Urothelium cell line (cell line): ENCODE data around the gene HTR1D.

Experiments used
- DNase-seq: peaks from one replicate; pipeline ENCODE4 v3.0.0; 2011; ENCODE audit warnings: low spot score, mixed read lengths
- FAIRE-seq: peaks from 2 replicates; lab custom pipeline; 2011; peaks lifted over from hg19 to GRCh38; lab: Jason Lieb, UNC

The HTR1D gene

DNA sequence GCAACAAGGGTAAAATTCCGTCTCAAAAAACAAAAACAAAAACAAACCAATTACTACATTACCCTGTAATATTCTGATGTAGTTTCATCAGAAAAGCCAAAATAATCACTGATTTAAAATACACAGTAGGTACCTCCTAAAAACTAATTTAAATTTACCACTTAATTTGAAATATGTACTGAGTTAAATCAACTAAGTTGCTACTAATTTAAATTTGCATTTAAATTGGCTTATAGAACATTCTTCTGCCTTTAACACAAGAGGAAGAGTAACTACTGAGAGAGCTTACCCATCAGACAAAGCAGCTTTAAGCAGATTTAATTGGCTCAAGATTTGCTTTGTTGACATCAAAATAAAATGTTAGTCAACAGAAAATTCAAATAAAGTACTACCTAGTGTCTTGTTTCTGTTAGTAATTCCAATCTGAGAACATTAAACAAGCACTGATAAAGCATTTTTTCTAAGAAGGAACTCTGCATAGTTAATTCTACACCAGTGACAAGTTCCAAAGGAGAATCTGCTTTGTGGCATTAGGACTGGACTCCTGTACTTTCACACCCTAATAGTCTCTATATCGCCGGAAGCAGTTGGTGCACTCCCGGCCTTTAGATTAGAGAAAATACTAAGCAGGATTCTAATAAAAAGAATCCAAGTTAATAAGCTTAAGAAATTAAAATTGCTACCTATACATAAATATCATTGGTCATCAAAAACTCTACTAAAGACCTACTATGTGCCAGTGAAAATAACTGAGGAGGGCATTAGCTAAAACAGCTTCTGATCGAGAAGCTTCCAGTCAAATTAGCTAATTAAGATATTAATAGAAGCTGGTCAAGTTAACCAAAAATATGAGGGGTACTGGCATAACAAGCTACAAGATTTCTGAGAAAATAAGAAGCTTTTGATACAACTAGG lies 57.1 kb downstream of the HTR1D start:
- DNase-seq (no peak), FAIRE-seq (no peak)

DNA sequence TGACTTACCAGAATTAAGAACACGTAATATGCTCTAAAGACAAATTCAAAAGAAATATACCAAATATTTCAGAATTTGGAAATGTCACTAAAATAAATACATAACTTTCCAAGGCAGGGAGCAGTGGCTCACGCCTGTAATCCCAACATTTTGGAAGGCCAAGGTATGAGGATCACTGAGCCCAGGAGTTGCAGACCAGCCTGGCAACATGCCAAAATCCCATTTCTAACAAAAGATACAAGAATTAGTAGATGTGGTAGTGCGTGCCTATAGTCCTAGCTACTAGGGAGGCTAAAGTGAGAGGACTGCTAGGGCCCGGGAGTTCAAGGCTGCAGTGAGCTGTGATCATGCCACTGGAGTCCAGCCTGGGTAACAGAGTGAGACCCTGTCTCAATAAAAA lies 60.4 kb downstream of the HTR1D start:
- FAIRE-seq (no peak), DNase-seq (no peak)

DNA sequence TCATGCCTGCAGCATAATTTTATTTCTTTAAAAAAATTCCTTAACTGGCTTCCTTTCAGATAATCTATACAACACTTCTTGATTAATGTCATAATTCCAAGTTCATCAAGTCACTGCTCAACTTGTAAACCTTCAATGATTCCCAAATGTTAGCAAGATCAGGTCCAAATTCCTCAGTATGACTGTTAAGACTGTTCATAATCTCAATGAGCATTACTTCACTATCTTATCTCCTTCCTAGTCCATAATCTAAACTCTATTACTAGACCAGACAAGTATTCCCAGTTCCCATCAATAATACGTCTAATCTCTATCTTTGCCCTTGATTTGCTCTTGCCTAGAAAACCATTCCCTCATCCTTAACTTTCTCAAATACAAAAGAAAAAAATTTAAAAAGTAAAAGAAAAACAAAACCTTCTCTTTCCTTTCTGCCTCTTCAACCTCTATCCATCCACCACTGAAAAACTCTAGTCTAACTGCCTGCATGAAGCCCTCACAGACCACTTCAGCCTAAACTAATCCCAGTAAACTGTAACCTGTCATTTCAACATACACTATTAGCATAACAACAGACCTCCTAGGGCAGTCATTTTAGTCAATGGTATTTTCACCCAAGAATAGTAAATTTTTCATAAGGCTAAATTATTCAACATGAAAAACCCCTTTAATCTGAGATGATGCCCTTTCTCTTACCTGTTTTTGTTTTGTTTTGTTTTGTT lies 64.2 kb downstream of the HTR1D start:
- FAIRE-seq: no peak

DNA sequence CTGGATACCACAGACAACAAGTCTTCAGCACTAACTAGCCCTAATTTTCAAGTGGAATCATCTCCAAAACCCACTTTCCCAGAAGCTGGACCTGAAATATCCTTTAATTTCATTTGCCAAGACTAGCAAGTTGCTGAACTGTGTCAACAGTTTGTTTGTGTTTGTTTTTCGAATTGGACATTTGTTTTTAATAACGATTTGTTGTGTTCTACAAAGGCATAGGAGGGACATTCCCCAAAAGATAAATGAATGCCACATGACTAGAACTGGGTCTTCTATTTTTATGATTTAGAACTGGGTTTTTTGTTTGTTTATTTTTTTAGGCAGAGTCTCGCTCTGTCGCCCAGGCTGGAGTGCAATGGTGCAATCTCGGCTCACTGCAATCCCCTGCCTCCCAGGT lies 66.6 kb downstream of the HTR1D start:
- DNase-seq (no peak), FAIRE-seq (no peak)

More for the DNA sequence above, 64.2 kb downstream of the HTR1D start:
- DNase-seq: no peak

DNA sequence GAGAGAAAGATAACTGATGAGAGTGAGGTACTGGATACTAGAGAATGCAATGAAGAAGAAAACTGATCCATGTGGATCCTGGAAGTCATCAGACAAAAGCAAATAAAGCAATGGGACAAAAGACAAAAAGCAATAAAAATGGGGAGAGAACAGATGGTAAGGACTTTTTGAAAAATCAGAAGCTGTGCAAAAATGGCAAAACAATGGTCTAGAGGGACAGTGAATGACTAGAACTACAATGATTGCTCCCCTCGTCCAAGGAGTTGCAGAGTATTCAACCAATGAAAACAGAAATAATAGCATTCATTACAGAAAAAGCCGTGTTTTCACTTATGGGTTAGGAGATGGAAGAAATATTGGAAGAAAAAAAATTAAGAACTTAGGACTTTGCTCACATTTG lies 67.2 kb downstream of the HTR1D start:
- DNase-seq: no peak
- FAIRE-seq: no peak

DNA sequence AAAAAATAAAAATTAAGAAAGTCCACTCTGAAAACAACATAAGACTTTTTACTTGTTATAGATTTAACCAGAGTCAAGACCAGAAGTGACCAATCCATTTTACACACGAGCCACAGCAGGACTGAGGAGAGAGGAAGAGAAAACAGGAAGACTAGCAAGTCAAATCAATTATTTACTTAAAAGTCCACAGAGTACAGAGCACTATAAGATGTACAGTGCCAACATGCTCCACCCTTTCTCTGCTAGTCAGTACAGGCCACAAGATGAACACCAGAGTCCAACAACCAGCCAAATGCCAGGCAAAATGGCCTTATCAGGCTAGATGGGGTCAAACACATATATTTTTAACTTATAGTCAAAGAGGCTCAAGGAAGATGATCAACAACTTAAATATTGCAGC lies 68.2 kb downstream of the HTR1D start:
- DNase-seq (no peak), FAIRE-seq (no peak)

DNA sequence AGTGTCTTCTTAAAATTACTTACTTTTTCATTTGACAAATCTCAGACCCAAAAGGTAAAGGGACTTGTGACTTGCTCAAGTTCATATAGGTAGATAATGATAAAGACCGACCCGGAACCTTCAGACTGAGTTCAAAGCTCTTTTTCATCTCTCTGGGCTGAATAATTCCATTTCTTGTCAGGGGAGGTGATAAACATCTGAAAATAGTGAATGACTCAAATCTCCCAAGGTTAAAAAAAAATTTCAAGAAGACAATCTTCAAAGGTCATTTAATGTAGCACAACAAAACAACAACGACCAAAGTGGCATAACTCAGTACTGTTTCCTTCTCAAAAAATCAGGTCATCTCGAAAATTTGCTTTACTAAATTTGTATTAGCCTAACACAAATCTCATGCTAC lies 69.2 kb downstream of the HTR1D start:
- FAIRE-seq: no peak
- DNase-seq: no peak
